ENCODE data around the gene ZAR1. TPM values are rescaled to one million over a fixed set of nuclear protein-coding genes. Genes with fewer than 3 reads are reported as not detected.

Gene ZAR1
- polyA plus RNA-seq, 2 of the 4 experiments (the other 2 are of a cell fraction), result 0.05 TPM; not detected in 1

DNA sequence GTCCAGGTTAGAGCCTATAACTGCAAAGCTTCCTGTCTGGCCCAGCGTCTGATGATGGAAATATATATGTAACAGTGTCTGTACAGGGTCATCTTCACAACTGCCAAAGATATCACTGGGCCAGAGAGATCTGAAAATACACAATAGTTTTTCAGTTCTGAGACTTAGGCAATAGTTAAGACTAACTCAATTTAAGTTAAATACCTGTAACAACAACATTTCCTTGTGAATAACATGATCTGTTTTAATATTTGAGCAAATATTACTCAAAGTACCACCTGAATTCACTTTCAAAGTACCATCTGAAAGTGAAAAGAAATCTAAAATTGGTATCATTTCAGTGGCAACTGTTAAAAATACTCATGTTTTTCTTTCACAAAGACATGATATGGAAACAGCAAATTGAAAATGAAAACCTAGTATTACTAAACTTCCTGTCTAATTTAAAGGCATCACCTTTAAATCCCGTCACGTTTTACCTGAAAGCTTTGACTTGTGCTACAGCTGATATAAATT lies 9.6 kb downstream of the ZAR1 start (continued):
- TF ChIP-seq, protein P1, sequence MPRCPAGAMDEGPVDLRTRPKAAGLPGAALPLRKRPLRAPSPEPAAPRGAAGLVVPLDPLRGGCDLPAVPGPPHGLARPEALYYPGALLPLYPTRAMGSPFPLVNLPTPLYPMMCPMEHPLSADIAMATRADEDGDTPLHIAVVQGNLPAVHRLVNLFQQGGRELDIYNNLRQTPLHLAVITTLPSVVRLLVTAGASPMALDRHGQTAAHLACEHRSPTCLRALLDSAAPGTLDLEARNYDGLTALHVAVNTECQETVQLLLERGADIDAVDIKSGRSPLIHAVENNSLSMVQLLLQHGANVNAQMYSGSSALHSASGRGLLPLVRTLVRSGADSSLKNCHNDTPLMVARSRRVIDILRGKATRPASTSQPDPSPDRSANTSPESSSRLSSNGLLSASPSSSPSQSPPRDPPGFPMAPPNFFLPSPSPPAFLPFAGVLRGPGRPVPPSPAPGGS (IDR thresholded peaks at IDR 0.05), result no peak
- no peak for TF ChIP-seq KDM1A (IDR thresholded peaks at IDR 0.05; ENCODE audit: low read depth)

DNA sequence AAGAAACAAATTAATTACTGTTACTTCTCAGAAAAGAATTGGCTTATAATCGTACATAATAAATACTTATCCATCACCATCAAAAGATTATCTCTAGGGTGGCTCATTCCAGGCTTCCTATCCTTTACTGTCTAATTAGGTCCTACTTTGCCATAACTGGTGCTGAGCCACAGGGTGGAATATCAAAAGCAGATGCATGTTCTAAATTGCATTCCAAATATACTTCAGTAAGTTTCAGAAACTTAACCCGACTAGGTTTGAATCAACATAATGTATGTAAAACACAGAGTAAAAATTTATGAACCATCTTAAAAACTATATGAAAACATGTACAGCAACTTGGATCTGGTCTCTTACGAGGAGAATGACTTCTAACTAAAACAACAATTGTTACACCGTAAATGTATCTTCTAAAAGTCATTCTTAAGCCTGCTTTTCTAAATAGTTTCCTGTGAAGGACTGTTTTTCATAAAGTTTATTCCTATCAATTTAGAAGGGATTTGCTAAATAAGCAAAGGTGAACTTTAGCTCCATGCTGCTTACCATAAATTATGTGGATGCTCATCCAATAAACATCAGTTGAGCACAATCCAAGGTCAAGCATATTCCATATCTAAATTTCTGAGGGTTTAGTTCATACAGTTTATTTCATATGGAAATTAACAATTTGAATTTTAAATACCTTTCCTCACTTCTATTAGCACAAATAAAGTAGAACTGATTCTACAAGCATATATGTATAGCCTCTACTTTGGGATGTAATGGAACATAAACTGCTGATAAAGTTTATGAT lies 13.4 kb downstream of the ZAR1 start:
- FAIRE-seq, result no peak
- Histone ChIP-seq H3K4me3 (no peak overlapping the region), H3K4me1 (peaks cover 16% of the 10 kb centered on the region), H3K4me2 (peak overlapping the region; percentile 62; the same call in 1 of the 3 replicates), H3K9me3 (no peaks in the 10 kb centered on the region), H3K27ac (no peak overlapping the region)
- 68% methylated on average over 4 of the region's 4 CpGs for WGBS (ENCODE audit: missing lambda C conversion rate)
- no peak for ATAC-seq
- TF ChIP-seq, protein P2, sequence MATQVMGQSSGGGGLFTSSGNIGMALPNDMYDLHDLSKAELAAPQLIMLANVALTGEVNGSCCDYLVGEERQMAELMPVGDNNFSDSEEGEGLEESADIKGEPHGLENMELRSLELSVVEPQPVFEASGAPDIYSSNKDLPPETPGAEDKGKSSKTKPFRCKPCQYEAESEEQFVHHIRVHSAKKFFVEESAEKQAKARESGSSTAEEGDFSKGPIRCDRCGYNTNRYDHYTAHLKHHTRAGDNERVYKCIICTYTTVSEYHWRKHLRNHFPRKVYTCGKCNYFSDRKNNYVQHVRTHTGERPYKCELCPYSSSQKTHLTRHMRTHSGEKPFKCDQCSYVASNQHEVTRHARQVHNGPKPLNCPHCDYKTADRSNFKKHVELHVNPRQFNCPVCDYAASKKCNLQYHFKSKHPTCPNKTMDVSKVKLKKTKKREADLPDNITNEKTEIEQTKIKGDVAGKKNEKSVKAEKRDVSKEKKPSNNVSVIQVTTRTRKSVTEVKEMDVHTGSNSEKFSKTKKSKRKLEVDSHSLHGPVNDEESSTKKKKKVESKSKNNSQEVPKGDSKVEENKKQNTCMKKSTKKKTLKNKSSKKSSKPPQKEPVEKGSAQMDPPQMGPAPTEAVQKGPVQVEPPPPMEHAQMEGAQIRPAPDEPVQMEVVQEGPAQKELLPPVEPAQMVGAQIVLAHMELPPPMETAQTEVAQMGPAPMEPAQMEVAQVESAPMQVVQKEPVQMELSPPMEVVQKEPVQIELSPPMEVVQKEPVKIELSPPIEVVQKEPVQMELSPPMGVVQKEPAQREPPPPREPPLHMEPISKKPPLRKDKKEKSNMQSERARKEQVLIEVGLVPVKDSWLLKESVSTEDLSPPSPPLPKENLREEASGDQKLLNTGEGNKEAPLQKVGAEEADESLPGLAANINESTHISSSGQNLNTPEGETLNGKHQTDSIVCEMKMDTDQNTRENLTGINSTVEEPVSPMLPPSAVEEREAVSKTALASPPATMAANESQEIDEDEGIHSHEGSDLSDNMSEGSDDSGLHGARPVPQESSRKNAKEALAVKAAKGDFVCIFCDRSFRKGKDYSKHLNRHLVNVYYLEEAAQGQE (IDR thresholded peaks at IDR 0.05), result no peak
- TF ChIP-seq RFX5 (IDR thresholded peaks at IDR 0.05), result no peak
- no peak for TF ChIP-seq CHD4 (IDR thresholded peaks at IDR 0.05; ENCODE audit: borderline replicate concordance)
- no peak for TF ChIP-seq FOXS1 (CRISPR knock-in tag; IDR thresholded peaks at IDR 0.05)
- TF ChIP-seq, protein P3, sequence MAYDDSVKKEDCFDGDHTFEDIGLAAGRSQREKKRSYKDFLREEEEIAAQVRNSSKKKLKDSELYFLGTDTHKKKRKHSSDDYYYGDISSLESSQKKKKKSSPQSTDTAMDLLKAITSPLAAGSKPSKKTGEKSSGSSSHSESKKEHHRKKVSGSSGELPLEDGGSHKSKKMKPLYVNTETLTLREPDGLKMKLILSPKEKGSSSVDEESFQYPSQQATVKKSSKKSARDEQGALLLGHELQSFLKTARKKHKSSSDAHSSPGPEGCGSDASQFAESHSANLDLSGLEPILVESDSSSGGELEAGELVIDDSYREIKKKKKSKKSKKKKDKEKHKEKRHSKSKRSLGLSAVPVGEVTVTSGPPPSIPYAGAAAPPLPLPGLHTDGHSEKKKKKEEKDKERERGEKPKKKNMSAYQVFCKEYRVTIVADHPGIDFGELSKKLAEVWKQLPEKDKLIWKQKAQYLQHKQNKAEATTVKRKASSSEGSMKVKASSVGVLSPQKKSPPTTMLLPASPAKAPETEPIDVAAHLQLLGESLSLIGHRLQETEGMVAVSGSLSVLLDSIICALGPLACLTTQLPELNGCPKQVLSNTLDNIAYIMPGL (CRISPR knock-in tag; IDR thresholded peaks at IDR 0.05; ENCODE audit: borderline replicate concordance), result no peak
- no peak for TF ChIP-seq SREBF2 (IDR thresholded peaks at IDR 0.05)
- no peak for TF ChIP-seq MAZ (IDR thresholded peaks at IDR 0.05; ENCODE audit: borderline replicate concordance, low read depth, low read length)
- no peak for TF ChIP-seq MAFK (IDR thresholded peaks at IDR 0.05; ENCODE audit: partially characterized antibody)
- TF ChIP-seq CBX8 (IDR thresholded peaks at IDR 0.05), result no peak
- no peak for TF ChIP-seq SMC3 (IDR thresholded peaks at IDR 0.05)
- TF ChIP-seq RCOR1 (IDR thresholded peaks at IDR 0.05; ENCODE audit: low read depth, low read length), result no peak
- TF ChIP-seq ZC3H11A (IDR thresholded peaks at IDR 0.05), result no peak
- TF ChIP-seq, protein P4, sequence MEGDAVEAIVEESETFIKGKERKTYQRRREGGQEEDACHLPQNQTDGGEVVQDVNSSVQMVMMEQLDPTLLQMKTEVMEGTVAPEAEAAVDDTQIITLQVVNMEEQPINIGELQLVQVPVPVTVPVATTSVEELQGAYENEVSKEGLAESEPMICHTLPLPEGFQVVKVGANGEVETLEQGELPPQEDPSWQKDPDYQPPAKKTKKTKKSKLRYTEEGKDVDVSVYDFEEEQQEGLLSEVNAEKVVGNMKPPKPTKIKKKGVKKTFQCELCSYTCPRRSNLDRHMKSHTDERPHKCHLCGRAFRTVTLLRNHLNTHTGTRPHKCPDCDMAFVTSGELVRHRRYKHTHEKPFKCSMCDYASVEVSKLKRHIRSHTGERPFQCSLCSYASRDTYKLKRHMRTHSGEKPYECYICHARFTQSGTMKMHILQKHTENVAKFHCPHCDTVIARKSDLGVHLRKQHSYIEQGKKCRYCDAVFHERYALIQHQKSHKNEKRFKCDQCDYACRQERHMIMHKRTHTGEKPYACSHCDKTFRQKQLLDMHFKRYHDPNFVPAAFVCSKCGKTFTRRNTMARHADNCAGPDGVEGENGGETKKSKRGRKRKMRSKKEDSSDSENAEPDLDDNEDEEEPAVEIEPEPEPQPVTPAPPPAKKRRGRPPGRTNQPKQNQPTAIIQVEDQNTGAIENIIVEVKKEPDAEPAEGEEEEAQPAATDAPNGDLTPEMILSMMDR (IDR thresholded peaks at IDR 0.05), result no peak
- no peak for TF ChIP-seq GATA3 (IDR thresholded peaks at IDR 0.05; ENCODE audit: borderline replicate concordance)
- CTCF ChIA-PET, result no interaction called here
- POLR2A ChIA-PET, result no interaction called here
- DNase-seq (ENCODE audit: low read depth in 1 of 2, low spot score in 1 of 2), result no peak
